NCI-H2107 treated with DMSO at 0.1 percent for 48 hours (cell line): ENCODE measurements around the gene DLG4.
A peak's percentile ranks its signal among the peaks of the same experiment; 100 is the strongest.

Source experiments
- DNase-seq: peaks from one replicate; lab custom pipeline; 2025; ENCODE audit not compliant: unreplicated experiment; lab: John Stamatoyannopoulos, UW

DLG4 gene

DNA sequence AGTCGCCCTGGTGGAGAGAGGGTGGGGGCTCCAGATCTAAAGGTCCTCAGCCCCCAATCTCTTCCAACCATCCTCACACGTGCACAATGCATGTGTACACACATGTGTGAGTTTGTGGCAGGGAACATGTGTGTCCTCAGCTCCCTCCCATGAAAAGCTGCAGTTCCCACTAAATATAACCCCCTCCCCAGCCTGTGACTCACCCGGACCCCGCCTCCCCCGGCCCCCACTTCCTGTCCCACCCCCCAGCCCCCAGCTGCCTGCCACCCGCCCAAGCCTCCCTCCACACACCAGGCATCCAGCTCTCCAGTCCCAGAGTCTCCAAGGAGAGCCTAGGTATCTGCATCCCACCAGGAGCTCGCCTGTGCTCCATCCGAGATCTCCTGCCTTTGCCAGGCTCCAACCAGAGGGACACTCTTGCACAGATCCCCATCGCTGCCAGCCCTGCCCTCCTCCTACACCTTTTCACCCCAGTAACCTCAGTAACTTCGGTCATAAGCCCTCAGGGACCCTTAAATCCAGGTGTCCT lies 3.9 kb downstream of the DLG4 start:
- no peak for DNase-seq

DNA sequence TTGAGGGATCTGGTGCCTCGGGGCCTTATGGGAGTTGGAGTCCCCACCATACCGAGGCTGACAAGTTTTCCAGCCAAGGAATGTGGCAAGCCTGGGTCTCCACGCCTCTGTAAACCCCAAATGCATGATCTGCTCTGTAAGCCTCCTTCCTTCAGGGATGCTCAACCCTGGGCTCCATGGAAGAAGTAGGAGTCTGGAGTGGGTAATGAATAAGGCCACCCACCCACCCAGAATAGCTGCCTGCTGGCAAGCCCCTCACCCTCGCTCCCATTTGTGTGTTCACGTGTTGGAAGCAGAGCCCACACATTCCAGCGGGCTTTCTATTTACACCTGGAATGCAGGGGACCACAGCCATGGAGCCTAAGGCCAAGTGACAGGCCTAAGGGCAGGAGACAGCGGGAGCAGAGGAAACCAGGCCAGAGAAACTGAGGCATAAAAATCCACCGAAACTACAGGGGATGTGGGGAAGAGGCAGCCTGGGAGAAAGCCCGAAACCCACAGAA lies 4.4 kb downstream of the DLG4 start:
- no peak for DNase-seq

DNA sequence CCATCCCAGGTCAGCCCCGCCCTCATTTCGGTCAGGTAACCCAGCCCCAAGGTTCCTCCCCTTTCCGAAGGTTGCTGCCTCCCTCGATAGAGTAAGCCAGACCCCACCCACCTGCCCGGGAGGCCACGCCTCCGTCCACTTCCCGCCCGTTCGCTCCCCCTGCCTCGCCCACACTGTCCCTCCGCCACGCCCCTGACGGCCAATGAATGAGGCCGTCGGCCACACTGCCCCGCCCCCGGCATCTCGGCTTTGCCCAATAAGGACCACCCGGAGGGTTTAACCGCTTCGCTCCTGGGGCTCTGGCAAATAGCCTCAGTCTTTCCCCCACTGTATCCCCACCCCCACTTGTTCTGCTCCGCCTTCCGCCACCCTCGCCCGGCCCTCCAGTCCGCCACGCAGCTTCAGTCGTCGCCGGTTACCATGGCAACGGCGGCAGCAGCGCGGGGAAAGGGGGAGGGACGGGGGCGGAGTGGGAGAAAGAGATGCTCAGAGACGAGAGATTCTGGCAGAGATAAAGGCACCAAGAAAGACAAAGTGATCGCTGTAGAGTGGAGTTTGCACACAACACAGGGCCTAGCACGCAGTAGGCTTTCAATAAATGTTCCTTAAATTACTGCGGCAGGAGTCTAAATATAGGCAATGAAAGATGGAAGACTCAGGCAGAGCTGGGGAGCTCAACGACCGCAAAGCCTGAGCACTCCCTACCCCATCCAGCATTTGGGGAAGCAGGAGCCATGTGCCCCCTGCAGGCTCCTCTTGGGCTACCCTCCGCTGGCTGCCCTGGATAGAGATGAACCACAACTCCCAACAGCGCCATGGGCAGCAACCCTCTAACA lies 5.1 kb downstream of the DLG4 start:
- peak; percentile 70 for DNase-seq

DNA sequence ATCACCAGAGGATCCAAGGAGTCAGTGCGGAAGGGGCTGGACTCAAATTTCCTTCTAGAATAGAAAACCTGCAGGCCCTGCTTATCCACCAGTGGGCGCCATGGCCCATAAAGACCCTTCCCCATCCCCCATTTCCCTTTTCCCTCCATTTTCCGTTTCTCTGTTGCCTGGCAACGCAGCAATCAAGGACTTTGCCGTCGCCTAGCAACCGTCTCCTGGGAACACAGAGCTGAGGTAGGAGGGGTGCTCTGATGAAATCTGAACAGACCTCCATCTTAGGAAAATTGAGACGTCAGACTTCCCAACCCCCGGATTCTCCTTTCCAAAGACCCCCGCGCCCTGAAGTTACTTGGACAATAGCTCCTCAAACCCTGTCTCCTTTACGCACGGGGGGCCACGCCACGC lies 5.7 kb downstream of the DLG4 start:
- DNase-seq: peak; percentile 47

DNA sequence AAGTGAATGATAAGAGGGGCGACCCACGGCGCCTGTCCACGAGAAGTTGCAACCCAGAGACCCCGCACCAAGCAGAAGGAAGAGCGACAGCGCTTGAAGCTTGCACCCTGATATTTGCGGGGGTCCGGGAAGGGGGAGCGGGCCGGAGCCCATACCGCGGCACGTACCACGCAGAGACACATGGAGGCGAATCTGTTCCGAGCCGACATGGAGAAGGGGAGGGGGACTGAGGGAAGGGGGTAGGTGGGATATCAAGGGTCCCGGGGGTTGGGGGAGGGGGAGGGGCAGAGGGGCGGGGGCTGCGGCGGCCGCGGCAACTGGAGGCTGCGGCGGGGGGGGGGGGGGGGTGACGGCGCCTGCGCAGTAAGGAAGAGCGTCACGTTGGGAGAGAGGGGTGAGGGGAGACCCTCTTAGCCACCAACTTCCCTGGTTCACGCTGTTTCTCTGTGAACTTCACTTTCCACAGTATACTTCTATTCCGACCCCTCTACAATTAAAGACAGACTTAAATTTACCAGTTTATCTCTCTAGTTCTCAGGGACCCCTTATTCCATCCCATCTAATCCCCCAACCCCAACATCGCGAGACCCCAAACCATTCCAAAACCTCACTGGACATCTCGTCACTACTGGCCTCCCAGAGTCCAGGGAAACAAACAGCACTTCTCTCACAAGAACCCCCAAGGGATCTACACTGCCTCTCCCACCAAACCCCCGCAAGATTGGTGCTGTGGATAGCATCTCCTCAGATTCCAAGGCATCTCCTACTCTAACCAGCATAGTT lies 8.0 kb downstream of the DLG4 start:
- DNase-seq: no peak

DNA sequence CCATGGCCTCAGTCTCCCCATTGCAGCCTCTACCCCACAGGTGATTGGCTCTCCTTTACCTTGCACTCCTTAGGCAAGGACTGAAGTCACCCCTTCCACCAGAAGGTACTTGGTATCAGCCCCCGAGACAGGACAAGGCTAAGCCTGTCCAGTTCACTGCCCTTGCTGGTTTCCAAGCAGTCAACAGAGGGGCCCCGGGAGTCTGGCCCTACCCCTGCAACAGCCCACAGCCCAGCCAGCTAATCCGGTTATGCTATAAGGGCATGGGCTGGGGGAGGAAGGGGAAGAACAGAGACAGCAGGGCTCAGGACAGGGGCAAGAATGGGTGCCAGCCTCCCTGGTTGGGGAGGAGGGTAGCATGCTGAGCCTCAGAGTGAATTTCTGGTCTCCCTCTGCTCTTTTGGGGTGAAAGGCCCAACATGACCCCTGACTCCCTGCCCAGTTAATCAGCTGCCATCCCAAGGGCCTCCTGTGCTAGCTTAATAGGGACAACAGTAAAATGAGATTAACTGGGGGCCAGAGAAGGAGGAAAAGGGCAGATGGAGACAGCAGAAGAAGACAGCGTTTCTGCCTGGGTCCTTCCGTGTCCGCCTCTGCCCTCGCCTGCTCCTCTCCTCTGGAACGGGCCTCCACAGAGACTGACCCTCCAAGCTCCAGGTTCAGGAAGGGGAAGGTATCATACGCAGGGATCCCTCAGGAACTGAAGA lies 10.7 kb downstream of the DLG4 start:
- no peak for DNase-seq

DNA sequence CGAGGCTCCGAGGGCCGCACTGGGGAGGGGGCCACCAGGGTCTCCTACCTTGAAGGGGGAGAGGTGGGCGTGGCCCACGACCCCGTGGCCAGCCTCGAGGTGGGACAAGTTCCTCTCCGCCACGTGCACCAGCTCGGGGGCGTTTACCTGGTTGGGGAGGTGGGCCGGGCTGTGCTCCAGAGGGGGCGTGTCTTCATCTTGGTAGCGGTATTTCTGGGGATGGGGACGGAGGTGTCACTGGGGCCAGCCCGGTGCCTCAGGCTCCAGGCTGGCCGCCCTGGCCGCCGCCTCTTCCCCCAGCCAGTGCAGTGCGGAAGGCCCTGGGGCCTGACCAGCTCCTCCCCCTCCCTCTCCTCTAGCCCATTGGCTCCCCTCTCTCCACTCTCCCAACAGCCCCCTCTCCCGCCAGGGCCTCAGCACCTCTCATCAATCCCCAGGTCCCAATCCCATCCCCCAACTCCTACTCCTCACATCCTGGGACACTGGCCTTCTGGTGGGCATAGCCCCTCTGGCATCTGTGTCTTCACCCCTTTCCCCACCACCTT lies 11.5 kb downstream of the DLG4 start:
- DNase-seq: no peak

GRCh38 chr17:7207120-7208001 lies 12.3 kb downstream of the DLG4 start:
- DNase-seq: no peak

GRCh38 chr17:7205561-7205960 lies 14.1 kb downstream of the DLG4 start:
- DNase-seq: no peak

- DNase-seq: peak; percentile 33
Observed at GRCh38 chr17:7204828-7205461, 14.7 kb downstream of the DLG4 start.

DNA sequence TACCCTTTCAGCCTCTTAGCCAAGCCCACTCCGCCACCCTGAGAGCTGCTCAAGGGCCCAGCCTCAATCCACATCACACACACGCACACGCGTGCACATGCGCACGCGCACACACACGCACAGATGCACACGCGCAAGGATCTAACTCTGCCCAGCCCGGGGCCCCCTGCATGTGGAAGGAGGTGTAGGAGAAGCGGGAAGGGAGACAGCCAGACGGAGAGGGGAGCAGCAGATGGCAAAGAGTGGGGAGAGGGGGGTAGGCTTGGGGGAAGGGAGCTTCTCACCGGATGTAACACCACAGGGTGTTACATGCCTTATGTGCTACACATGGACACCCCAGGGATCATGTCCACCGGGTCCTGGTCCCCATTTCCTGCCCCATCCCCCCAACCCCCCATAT lies 15.3 kb downstream of the DLG4 start:
- DNase-seq: no peak

DNA sequence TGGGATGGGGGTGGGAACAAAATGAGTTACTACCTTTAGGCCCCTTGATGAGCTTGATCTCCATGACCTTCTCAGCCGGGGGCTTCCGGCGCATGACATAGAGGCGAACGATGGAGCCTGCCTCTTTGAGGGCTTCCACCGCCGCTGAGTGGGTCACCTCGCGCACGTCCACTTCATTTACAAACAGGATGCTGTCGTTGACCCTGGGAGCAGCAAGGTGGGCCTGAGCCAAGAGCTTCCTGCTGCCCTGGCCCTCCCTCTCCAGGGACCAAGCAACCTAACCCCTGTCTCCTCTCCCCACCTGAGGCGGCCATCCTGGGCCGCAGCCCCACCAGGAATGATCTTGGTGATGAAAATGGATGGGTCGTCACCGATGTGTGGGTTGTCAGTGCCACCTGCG lies 16.2 kb downstream of the DLG4 start:
- DNase-seq: no peak

GRCh38 chr17:7196651-7197401 lies 22.8 kb downstream of the DLG4 start:
- DNase-seq: no peak

DNA sequence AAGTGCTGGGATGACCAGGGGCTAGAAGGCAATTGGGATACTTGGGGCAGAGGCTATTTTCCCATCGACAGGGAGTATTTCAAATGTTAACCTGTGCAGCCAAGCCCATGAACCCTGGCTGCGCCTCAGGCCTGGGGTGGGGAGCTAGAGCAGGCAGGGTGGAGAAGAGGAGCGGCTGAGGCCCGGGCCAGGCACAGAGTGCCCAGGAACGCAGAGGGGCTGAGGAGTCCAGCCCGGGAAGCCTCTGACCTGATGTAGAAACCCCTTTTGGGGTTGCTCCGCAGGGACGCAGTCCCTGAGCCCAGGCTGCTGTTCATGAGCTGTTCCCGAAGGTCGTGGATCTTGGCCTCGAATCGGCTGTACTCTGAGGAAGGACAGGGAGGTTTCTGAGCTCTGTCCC lies 23.7 kb downstream of the DLG4 start:
- DNase-seq: no peak

DNA sequence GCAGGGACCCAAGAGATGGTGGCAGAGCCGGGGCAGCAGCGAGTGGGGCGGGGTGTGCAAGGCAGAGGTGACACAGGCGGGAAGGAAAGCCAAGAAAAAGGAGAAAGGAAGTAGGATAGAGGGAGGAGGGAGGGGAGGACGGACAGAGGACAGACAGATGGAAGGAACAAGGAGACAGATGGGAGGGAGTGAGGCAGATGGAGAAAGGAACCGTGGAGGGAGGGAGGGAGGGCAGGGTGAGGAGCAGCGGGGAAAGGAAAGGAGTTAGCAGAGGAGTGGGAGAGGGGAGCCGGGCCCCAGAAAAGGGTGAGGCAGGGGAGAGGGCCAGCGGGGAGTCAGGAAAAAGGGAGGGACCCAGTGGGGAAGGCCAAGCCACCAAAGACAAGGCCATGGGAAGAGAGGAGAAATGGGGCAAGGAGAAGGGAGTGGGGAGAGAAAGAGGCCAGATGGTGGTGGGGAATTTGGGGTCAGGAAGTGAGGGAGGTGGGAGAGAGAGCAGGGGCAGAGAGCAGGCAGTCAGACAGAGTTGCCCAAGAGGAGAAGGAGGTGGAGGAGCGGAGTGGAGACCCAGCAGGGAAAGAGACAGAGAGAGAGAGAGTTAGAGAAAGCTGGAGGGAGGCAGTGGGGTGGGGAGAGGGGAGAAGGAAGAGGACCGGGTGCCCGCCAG lies 27.2 kb downstream of the DLG4 start:
- no peak for DNase-seq

DNA sequence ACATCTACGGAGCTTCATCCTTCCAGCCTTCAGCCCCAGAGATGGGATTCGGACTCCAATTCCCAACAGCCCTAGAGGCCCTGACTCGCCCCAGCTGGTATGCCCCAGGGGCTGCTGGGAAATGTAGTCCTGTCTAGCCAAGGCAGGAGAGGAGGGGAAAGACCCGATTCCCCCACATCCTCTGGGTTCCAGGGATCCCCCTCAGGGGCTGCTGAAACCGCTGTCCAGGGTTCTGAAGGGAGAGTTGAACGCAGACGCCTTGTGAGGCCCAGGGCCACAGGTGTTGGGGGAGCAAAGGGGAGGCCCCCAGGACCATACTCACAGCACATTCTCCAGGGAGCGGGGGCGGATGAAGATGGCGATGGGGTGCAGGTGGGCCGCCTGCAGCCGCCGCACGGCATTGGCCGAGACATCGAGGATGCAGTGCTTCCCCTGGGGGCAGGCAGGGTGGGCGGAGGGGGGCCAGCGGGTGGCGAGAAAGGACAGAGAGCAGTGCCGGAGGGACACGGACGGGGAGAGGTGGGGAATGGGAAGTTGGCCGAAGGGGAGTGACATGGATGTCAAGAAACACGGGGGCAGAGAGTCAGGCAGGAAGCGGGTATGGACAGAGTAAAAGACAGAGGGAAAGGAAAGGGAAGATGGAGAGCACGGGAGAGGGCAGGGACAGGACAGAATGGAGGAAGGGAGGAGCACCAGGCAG lies 27.9 kb downstream of the DLG4 start:
- no peak for DNase-seq

DNA sequence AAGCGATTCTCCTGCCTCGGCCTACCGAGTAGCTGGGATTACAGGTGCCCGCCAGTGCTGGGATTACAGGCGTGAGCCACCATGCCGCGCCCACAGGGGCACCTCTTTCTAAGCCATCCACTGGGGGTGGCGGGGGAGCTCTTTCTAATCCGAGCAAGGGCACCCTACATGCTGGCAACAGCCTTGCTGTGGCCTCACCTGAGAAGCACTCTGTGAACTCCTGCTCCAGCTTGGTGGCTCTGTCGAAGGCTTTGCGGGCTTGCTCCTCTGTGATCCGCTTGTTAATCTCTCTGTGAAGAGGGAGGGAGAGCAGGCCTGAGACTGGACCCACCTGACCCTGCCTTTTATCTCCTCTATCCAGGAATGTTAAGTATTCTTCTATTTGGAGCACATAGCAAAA lies 28.6 kb downstream of the DLG4 start:
- no peak for DNase-seq
